Measurements from ENCODE around the gene TRPV4. TPM values are rescaled to one million over a fixed set of nuclear protein-coding genes. Genes with fewer than 3 reads are reported as not detected.

Gene TRPV4
- total RNA-seq, 1 donor from 2014 or later, result 0.46 TPM

- intact Hi-C loops (cut with DNase I), result no loop called here
- no peak for DNase-seq (ENCODE audit: low spot score)
These were observed 93.2 kb downstream of the TRPV4 start for GRCh38 chr12:109739747-109740693.

DNA sequence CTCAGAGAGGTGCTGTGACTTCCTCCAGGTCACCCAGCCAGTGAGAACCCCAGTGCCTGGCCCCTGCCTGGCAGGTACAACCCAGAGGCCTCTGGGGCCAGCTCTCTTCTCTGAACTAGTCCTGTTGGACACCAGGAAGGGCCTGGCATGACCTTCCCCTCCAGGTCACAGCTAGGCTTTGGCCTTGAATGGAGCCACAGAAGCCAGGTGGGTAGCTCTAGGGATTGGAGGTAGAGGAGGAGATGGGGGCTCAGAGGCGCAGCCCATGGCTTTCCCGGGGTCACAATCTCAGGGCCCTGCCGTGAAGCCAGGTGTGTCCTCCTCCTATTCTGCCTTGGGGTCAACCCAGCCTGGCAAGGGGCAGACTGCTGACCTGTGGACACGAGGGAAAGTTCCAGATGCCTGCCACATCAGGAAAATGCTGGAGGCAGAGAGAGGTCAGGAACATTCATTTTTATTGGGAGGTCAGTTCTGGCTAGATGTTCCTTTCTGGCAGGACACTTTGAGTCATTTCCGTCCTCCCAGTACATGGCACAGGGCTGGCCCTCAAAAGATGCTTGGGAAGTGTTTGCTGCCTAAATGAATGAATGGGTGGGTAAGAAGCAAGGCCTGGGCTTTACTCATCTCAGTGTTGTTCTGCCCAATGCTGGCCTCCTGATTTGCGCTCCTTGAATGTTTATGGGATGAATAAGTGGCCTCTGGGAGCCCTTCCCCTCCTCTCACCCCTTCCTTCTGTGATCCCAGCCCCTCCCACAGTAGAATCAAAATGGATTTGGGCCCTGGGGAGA, 94.1 kb downstream of the TRPV4 start:
- intact Hi-C loops (cut with DNase I), result no loop called here
- peak; percentile 73 for DNase-seq (ENCODE audit: low spot score)

GRCh38 chr12:109738209-109738608, 95.0 kb downstream of the TRPV4 start:
- DNase-seq (ENCODE audit: low spot score), result peak; percentile 60
- intact Hi-C loops (cut with DNase I), result no loop called here

- intact Hi-C loops (cut with DNase I), result no loop called here
- peak; percentile 33 for DNase-seq (ENCODE audit: low spot score)
These were observed 95.6 kb downstream of the TRPV4 start for GRCh38 chr12:109737631-109738030.

- peak; percentile 38 for DNase-seq (ENCODE audit: low spot score)
- intact Hi-C loops (cut with DNase I), result no loop called here
These were observed 96.1 kb downstream of the TRPV4 start for GRCh38 chr12:109737126-109737525.

- intact Hi-C loops (cut with DNase I), result no loop called here
These were observed 96.6 kb downstream of the TRPV4 start for GRCh38 chr12:109736552-109737108.

GRCh38 chr12:109735825-109736551, 97.2 kb downstream of the TRPV4 start:
- intact Hi-C loops (cut with DNase I), result no loop called here

More at GRCh38 chr12:109736552-109737108, 96.6 kb downstream of the TRPV4 start:
- peak; percentile 67 for DNase-seq (ENCODE audit: low spot score)

GRCh38 chr12:109735051-109735521, 98.1 kb downstream of the TRPV4 start:
- peak; percentile 63 for DNase-seq (ENCODE audit: low spot score)
- intact Hi-C loops (cut with DNase I), result no loop called here

More at GRCh38 chr12:109735825-109736551, 97.2 kb downstream of the TRPV4 start:
- DNase-seq (ENCODE audit: low spot score), result peak; percentile 74

DNA sequence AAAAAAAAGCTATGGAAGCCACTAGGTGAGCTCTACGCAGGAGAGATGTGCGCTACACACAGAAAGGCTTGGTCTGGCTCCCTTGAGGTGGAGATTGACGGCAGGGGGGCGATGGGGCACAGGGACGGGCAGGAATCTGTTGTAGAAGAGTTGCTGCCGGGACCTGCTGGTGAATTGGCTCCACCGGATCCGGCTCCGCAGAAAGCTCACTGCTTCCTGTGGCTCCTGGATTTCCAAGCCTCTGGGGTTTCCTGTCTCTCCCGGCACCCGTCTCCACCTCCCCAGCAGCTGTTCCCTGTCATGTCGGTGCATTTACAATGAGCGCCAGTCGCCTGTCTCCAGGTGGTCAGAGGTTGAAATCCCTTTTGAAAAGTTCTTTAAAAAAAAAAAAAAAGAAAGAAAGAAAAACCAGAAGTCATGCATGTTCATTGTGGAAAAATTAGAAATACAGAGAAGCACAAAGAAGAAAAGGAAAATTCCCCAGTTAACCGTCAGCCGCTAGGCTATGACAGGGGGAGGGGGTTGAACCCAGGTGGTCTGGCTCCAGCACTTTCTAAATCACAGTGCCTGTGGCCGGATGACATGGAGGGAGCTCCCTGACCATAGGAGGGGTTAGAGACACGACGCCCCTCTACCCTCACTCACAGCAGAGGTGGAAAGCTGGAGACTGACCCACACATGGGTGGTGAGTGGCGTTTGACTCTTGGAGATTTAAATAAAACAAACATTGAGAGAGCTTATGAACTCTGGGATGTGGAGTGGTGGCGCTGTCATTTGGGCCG, 98.8 kb downstream of the TRPV4 start:
- intact Hi-C loops (cut with DNase I), result no loop called here
- peak; percentile 69 for DNase-seq (ENCODE audit: low spot score)

Small RNAs within 50 kb of the gene (microRNA-seq; reads per million reads assigned to microRNA genes)
- gene MIR4497, result not detected

Other genes with a start within 250 kb of the TRPV4 start
- gene FAM222A, start 119.6 kb downstream of the TRPV4 start, total RNA-seq, result 7.8 TPM
- 23.3 TPM for gene GLTP, start 47.1 kb upstream of the TRPV4 start, total RNA-seq
- 9.3 TPM for gene TCHP, start 66.9 kb upstream of the TRPV4 start, total RNA-seq
- gene GIT2, start 163.0 kb upstream of the TRPV4 start, total RNA-seq, result 31.2 TPM
- 15.5 TPM for gene ANKRD13A, start 166.0 kb upstream of the TRPV4 start, total RNA-seq
- gene C12orf76, start 215.1 kb upstream of the TRPV4 start, total RNA-seq, result 6.4 TPM

Data from cardiac septum (tissue), 1 donor.